ENCODE measurements around the gene BEST2. TPM values are rescaled to one million over a fixed set of nuclear protein-coding genes. Genes with fewer than 3 reads are reported as not detected.

BEST2 gene
- total RNA-seq, 2 experiments from 2014 or later = not detected

DNA sequence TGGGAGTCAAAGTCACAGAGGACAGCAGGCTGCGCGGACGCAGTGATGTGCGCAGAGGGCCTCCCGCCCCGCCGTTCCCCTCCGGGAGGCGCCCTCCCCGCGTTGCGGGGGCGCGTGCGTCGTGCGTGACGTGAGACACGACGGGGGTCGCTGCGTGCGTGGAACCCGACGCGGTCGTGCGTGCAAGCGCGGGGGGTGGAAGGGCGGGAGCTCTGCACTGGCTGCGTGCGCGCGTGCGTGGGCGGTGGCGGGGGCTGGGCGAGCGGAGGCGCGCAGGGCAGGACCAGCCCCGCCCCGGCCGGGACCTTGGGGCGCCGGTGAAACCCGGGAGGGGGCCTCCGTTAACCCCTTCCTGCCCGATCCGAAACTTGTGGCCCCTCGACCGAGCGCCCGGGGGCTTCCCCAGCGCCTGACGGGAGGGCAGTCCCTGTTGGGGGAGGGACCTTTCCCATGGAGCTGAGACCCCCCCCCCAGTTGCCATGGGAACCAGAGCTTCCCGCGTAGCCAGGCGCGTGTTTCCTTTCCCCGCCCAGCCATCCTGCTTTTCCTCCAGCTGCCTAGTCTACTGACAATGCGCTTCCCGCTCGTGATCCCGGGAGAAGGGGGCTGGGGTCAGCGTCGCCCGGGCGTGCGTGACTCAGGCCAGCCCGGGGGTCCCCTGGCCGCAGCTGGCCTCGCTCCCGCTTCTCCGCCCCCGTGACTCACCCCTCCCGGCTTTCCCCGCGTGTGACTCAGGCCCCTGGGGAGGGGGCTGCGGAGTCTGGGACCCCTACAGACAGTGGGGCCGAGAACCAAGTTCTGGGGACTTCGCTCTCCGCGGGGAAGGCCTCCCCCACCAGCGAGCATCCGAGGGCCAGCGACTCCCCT lies 31.1 kb downstream of the BEST2 start:
- H3K9me3 Mint-ChIP-seq = no peaks in the 10 kb centered on the region

DNA sequence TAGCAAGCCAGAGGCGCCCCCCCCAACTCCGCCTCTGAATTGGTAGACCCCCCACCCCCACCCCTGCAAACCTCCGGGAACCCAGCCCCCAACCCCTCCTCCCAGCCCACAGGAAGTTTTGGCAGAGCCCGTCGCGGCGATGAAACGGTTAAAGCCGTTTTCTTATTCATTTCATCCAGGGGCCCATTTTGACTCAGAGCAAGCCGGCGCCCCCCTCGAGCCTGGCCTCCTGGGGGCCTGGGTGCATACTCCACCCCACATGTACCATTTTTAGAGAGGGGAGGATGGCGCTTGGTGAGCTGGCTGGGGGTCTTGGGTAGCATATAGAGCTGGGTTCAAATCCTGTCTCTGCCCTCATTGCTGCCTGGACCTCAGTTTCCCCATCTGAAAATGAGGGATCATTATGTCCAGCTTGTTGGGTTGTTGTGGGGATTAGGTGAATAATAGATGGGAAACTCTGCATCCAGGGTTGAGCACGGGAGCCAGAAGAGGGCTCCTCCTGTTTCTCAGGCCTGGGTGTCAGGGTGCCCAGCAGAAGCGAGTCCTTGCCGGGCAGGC lies 31.8 kb downstream of the BEST2 start:
- ChIA-PET CTCF (interaction anchor here (0.6 to 3.4 kb wide), 7 partner anchors 8 to 452 kb away, joined by 3 to 32 read pairs (median 5); partner anchors contain the start of gene JUNB), POLR2A (interaction anchor here (0.7 to 3.5 kb wide), 5 partner anchors 9 to 370 kb away, joined by 3 to 87 read pairs (median 3); partner anchors contain the start of gene JUNB)
- intact Hi-C loops (cut with micrococcal nuclease) = no loop called here
- Mint-ChIP-seq H3K4me3 (no peak overlapping the region), H3K36me3 (no peaks in the 10 kb centered on the region), H3K27me3 (no peaks in the 10 kb centered on the region), H3K4me1 (ENCODE audit: low read depth) (peaks cover 32% of the 10 kb centered on the region), H3K27ac (no peak overlapping the region), H3K9me3 (no peaks in the 10 kb centered on the region)
- DNase-seq = peak; percentile 90

More for the DNA sequence above, 31.1 kb downstream of the BEST2 start:
- H3K4me1 Mint-ChIP-seq (ENCODE audit: low read depth) = peaks cover 30% of the 10 kb centered on the region
- ChIA-PET POLR2A (interaction anchor here (0.7 to 3.5 kb wide), 5 partner anchors 9 to 370 kb away, joined by 3 to 87 read pairs (median 3); partner anchors contain the start of gene JUNB), CTCF (interaction anchor here (0.6 to 3.4 kb wide), 10 partner anchors 9 to 451 kb away, joined by 3 to 32 read pairs (median 4); partner anchors contain the start of gene JUNB)
- no peak overlapping the region for H3K27ac Mint-ChIP-seq
- H3K36me3 Mint-ChIP-seq = no peaks in the 10 kb centered on the region
- DNase-seq = peak; percentile 92
- no peaks in the 10 kb centered on the region for H3K27me3 Mint-ChIP-seq
- intact Hi-C loops (cut with micrococcal nuclease) = loop anchor here (1.0 kb wide), 1 partner anchor 9 kb away; the partner anchor contains the start of gene JUNB
- H3K4me3 Mint-ChIP-seq = no peak overlapping the region

GRCh38 chr19:12783849-12784393 lies 32.3 kb downstream of the BEST2 start:
- Mint-ChIP-seq H3K4me3 (no peak overlapping the region), H3K36me3 (no peaks in the 10 kb centered on the region), H3K27ac (no peak overlapping the region), H3K27me3 (no peaks in the 10 kb centered on the region), H3K4me1 (ENCODE audit: low read depth) (peaks cover 29% of the 10 kb centered on the region), H3K9me3 (no peaks in the 10 kb centered on the region)
- CTCF ChIA-PET = interaction anchor here (1.0 to 3.4 kb wide), 2 partner anchors 12 to 101 kb away, joined by 4 to 32 read pairs; no protein-coding TSS in a partner anchor
- POLR2A ChIA-PET = interaction anchor here (2.0 to 3.5 kb wide), 2 partner anchors 8 to 11 kb away, joined by 18 to 87 read pairs; partner anchors contain the start of gene JUNB
- intact Hi-C loops (cut with micrococcal nuclease) = no loop called here
- DNase-seq = peak; percentile 64

- DNase-seq = peak; percentile 57
- no peaks in the 10 kb centered on the region for H3K27me3 Mint-ChIP-seq
- CTCF ChIA-PET = no interaction called here
These were observed 32.8 kb downstream of the BEST2 start for GRCh38 chr19:12784394-12784870.

GRCh38 chr19:12784871-12785430 lies 33.4 kb downstream of the BEST2 start:
- DNase-seq = peak; percentile 58
- CTCF ChIA-PET = interaction anchor here (5.0 kb wide), 1 partner anchor 7 kb away, joined by 41 read pairs; no protein-coding TSS in a partner anchor
- Mint-ChIP-seq H3K4me3 (no peak overlapping the region), H3K36me3 (peaks cover 2% of the 10 kb centered on the region), H3K4me1 (ENCODE audit: low read depth) (peaks cover 22% of the 10 kb centered on the region), H3K27me3 (no peaks in the 10 kb centered on the region), H3K9me3 (no peaks in the 10 kb centered on the region), H3K27ac (no peak overlapping the region)
- POLR2A ChIA-PET = no interaction called here
- intact Hi-C loops (cut with micrococcal nuclease) = no loop called here

More at GRCh38 chr19:12784394-12784870, 32.8 kb downstream of the BEST2 start:
- POLR2A ChIA-PET = no interaction called here
- H3K4me1 Mint-ChIP-seq (ENCODE audit: low read depth) = peaks cover 23% of the 10 kb centered on the region
- H3K9me3 Mint-ChIP-seq = no peaks in the 10 kb centered on the region
- no peak overlapping the region for H3K4me3 Mint-ChIP-seq
- no peak overlapping the region for H3K27ac Mint-ChIP-seq
- peaks cover 2% of the 10 kb centered on the region for H3K36me3 Mint-ChIP-seq
- intact Hi-C loops (cut with micrococcal nuclease) = no loop called here

GRCh38 chr19:12785431-12786031 lies 33.9 kb downstream of the BEST2 start:
- peaks cover 19% of the 10 kb centered on the region for H3K4me1 Mint-ChIP-seq (ENCODE audit: low read depth)
- ChIA-PET POLR2A (no interaction called here), CTCF (interaction anchor here (2.1 to 5.0 kb wide), 2 partner anchors 8 to 19 kb away, joined by 6 to 41 read pairs; no protein-coding TSS in a partner anchor)
- no peak overlapping the region for H3K4me3 Mint-ChIP-seq
- H3K27me3 Mint-ChIP-seq = no peaks in the 10 kb centered on the region
- H3K27ac Mint-ChIP-seq = no peak overlapping the region
- peaks cover 2% of the 10 kb centered on the region for H3K36me3 Mint-ChIP-seq
- H3K9me3 Mint-ChIP-seq = no peaks in the 10 kb centered on the region
- intact Hi-C loops (cut with micrococcal nuclease) = no loop called here
- no peak for DNase-seq

DNA sequence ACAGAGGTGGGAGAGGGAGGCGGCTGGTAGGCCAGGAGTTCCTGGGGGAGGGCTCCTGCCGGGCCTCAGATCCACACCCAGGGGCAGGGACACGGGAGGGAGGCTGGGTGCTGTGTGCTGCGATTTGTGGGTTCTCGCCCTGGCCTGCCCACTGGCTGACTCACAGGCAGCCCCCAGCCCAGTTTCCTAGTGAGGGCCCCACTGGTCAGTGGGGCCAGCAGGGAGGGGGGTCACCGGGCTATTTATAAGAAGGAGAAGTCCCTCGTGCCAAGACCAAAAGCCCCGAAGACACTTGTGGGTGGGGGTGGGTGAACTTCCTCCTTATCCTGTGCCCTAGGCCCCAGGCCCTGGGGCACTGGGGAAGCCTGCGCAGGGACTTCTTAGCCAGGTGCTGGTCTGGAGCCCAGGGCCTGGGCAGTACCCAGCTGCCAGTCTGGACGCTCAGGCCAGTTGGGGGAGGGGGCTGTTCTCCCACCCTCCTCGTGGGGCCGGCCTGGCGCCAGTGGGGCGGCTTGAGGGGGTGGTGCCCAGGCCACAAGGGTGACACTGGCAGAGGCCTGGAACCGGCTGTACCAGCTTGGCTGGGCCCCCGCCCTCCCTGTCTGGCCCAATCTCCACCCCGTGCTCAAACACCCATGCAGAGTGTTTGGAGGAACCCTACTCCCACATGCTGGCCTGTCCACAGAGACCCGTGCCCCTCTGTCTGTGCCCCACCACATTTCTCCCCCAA lies 34.7 kb downstream of the BEST2 start:
- Mint-ChIP-seq H3K4me1 (ENCODE audit: low read depth) (peaks cover 19% of the 10 kb centered on the region), H3K36me3 (peaks cover 4% of the 10 kb centered on the region), H3K4me3 (no peak overlapping the region), H3K27ac (peak overlapping the region; percentile 96), H3K27me3 (no peaks in the 10 kb centered on the region), H3K9me3 (no peaks in the 10 kb centered on the region)
- ChIA-PET CTCF (interaction anchor here (2.1 to 5.0 kb wide), 2 partner anchors 9 to 20 kb away, joined by 6 to 41 read pairs; no protein-coding TSS in a partner anchor), POLR2A (interaction anchor here (3.4 kb wide), 1 partner anchor 9 kb away, joined by 26 read pairs; no protein-coding TSS in a partner anchor)
- intact Hi-C loops (cut with micrococcal nuclease) = no loop called here
- DNase-seq = no peak

- Mint-ChIP-seq H3K4me3 (no peak overlapping the region), H3K4me1 (ENCODE audit: low read depth) (peaks cover 14% of the 10 kb centered on the region), H3K36me3 (peaks cover 9% of the 10 kb centered on the region), H3K27ac (peak overlapping the region; percentile 96), H3K9me3 (no peaks in the 10 kb centered on the region), H3K27me3 (no peaks in the 10 kb centered on the region)
- intact Hi-C loops (cut with micrococcal nuclease) = no loop called here
- CTCF ChIA-PET = interaction anchor here (2.1 to 5.0 kb wide), 2 partner anchors 9 to 21 kb away, joined by 6 to 41 read pairs; no protein-coding TSS in a partner anchor
- no peak for DNase-seq
- POLR2A ChIA-PET = interaction anchor here (3.4 kb wide), 1 partner anchor 9 kb away, joined by 26 read pairs; no protein-coding TSS in a partner anchor
These were observed 35.4 kb downstream of the BEST2 start for GRCh38 chr19:12786952-12787351.

DNA sequence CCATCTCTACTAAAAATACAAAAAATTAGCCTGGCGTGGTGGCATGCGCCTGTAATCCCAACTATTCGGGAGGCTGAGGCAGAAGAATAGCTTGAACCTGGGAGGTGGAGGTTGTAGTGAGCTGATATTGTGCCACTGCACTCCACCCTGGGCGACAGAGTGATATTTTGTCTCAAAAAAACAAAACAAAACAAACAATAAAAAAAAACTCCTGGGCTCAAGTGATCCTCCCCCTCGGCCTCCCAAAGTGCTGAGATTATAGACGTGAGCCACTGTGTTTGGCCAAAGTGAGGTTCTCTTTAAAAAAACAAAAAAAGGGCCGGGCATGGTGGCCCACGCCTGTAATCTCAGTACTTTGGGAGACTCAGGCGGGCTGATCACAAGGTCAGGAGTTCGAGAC lies 35.9 kb downstream of the BEST2 start:
- H3K27me3 Mint-ChIP-seq = no peaks in the 10 kb centered on the region
- POLR2A ChIA-PET = interaction anchor here (3.4 kb wide), 1 partner anchor 10 kb away, joined by 26 read pairs; no protein-coding TSS in a partner anchor
- H3K27ac Mint-ChIP-seq = peak overlapping the region; percentile 96
- no peaks in the 10 kb centered on the region for H3K9me3 Mint-ChIP-seq
- peaks cover 10% of the 10 kb centered on the region for H3K4me1 Mint-ChIP-seq (ENCODE audit: low read depth)
- peaks cover 13% of the 10 kb centered on the region for H3K36me3 Mint-ChIP-seq
- CTCF ChIA-PET = interaction anchor here (0.7 to 5.0 kb wide), 3 partner anchors 9 to 21 kb away, joined by 3 to 41 read pairs (median 6); no protein-coding TSS in a partner anchor
- no peak overlapping the region for H3K4me3 Mint-ChIP-seq
- intact Hi-C loops (cut with micrococcal nuclease) = no loop called here
- DNase-seq = no peak

GRCh38 chr19:12788042-12788681 lies 36.6 kb downstream of the BEST2 start:
- POLR2A ChIA-PET = interaction anchor here (1.2 to 3.4 kb wide), 3 partner anchors 11 to 364 kb away, joined by 4 to 26 read pairs (median 4); no protein-coding TSS in a partner anchor
- H3K9me3 Mint-ChIP-seq = no peaks in the 10 kb centered on the region
- intact Hi-C loops (cut with micrococcal nuclease) = no loop called here

More at GRCh38 chr19:12788042-12788681, 36.6 kb downstream of the BEST2 start:
- no peak for DNase-seq
- Mint-ChIP-seq H3K4me3 (peak overlapping the region; percentile 94), H3K27ac (peak overlapping the region; percentile 96), H3K4me1 (ENCODE audit: low read depth) (peaks cover 10% of the 10 kb centered on the region), H3K27me3 (no peaks in the 10 kb centered on the region), H3K36me3 (peaks cover 20% of the 10 kb centered on the region)
- CTCF ChIA-PET = interaction anchor here (0.7 to 5.0 kb wide), 7 partner anchors 8 to 31 kb away, joined by 3 to 41 read pairs (median 5); partner anchors contain the start of gene RNASEH2A
